MM.1S (cell line): ENCODE results near the gene ALB.

ENCODE experiments used
- DNase-seq: peaks from one replicate; pipeline ENCODE4 v3.0.0-alpha.2; 2015
- H2AFZ ChIP-seq: fragments of 300-600 bp; sonication (generic); 2 replicates; pipeline ENCODE4 v1.6.0; 2016; ENCODE audit warnings: antibody characterized with exemption, low read length
- H3F3A ChIP-seq: fragments of 300-600 bp; sonication (generic); 2 replicates; pipeline ENCODE4 v1.6.1; 2016; ENCODE audit warnings: mild to moderate bottlenecking, antibody characterized with exemption, low read length, moderate library complexity, mixed read lengths; ENCODE audit not compliant: insufficient read depth
- H3K27ac ChIP-seq: fragments of 300-600 bp; sonication (generic); 2 replicates; pipeline ENCODE4 v1.5.1; 2016; ENCODE audit warnings: mild to moderate bottlenecking, low read length
- H3K27me3 ChIP-seq: fragments of 300-600 bp; sonication (generic); replicated peaks from 2 replicates; pipeline ENCODE4 v1.6.0; 2016; ENCODE audit warnings: low read length; ENCODE audit not compliant: insufficient read depth
- H3K36me3 ChIP-seq: fragments of 300-600 bp; sonication (generic); replicated peaks from 2 replicates; pipeline ENCODE4 v1.6.1; 2016; ENCODE audit warnings: mild to moderate bottlenecking, low read length, mixed read lengths; ENCODE audit not compliant: insufficient read depth
- H3K4me1 ChIP-seq: fragments of 300-600 bp; sonication (generic); 2 replicates; pipeline ENCODE4 v1.6.1; 2016; ENCODE audit warnings: low read length, mixed read lengths
- H3K4me2 ChIP-seq: fragments of 300-600 bp; sonication (generic); 2 replicates; pipeline ENCODE4 v1.6.0; 2016; ENCODE audit warnings: low read depth, low read length
- H3K4me3 ChIP-seq: fragments of 300-600 bp; sonication (generic); 2 replicates; pipeline ENCODE4 v1.5.1; 2016; ENCODE audit warnings: low read length, mixed read lengths
- H3K79me2 ChIP-seq: fragments of 300-600 bp; sonication (generic); 2 replicates; pipeline ENCODE4 v1.6.1; 2016; ENCODE audit warnings: mixed run types, low read length, mixed read lengths
- H3K9ac ChIP-seq: fragments of 300-600 bp; sonication (generic); 2 replicates; pipeline ENCODE4 v1.6.1; 2016; ENCODE audit warnings: low read length, mixed read lengths
- H3K9me2 ChIP-seq: fragments of 300-600 bp; sonication (generic); replicated peaks from 2 replicates; pipeline ENCODE4 v1.6.1; 2016; ENCODE audit warnings: mild to moderate bottlenecking, low read length, mixed read lengths; ENCODE audit not compliant: insufficient read depth
- H3K9me3 ChIP-seq: fragments of 300-600 bp; sonication (generic); replicated peaks from 2 replicates; pipeline ENCODE4 v1.6.1; 2016; ENCODE audit warnings: mild to moderate bottlenecking, low read length, mixed read lengths; ENCODE audit not compliant: insufficient read depth
- H4K20me1 ChIP-seq: fragments of 300-600 bp; sonication (generic); 2 replicates; pipeline ENCODE4 v1.6.1; 2016; ENCODE audit warnings: mild to moderate bottlenecking, low read length, moderate library complexity, mixed read lengths; ENCODE audit not compliant: insufficient read depth
- CTCF ChIP-seq: fragments of 300-600 bp; sonication (generic); IDR thresholded peaks from 2 replicates; pipeline ENCODE4 v1.5.1; 2016; ENCODE audit warnings: antibody characterized with exemption, low read length, mixed read lengths
- EZH2 ChIP-seq: fragments of 300-600 bp; sonication (generic); optimal IDR thresholded peaks from 2 replicates; pipeline ENCODE3; 2017; ENCODE audit warnings: low read depth, mild to moderate bottlenecking, antibody characterized with exemption, low read length, mixed read lengths
- EZH2phosphoT487 ChIP-seq: fragments of 300-600 bp; sonication (generic); IDR thresholded peaks from 2 replicates; pipeline ENCODE4 v1.6.1; 2018; ENCODE audit warnings: antibody characterized with exemption, low read length

Gene ALB

GRCh38 chr4:73458184-73459047, 54.3 kb downstream of the ALB start:
- DNase-seq = no peak
- H3F3A ChIP-seq = no peaks in the 10 kb centered on the region
- no peak overlapping the region for H3K27ac ChIP-seq
- TF ChIP-seq EZH2 (no peak), EZH2phosphoT487 (no peak), CTCF (no peak)
- H3K79me2 ChIP-seq = no peaks in the 10 kb centered on the region
- no peaks in the 10 kb centered on the region for H3K9me2 ChIP-seq
- H2AFZ ChIP-seq = no peak overlapping the region
- H3K36me3 ChIP-seq = no peaks in the 10 kb centered on the region
- H3K4me1 ChIP-seq = no peaks in the 10 kb centered on the region
- H3K4me2 ChIP-seq = no peak overlapping the region
- H3K9ac ChIP-seq = no peak overlapping the region
- no peaks in the 10 kb centered on the region for H3K9me3 ChIP-seq
- no peaks in the 10 kb centered on the region for H3K27me3 ChIP-seq
- H4K20me1 ChIP-seq = no peaks in the 10 kb centered on the region
- H3K4me3 ChIP-seq = no peak overlapping the region

- H3K9me3 ChIP-seq = no peaks in the 10 kb centered on the region
- H2AFZ ChIP-seq = no peak overlapping the region
- DNase-seq = no peak
- no peak overlapping the region for H3K27ac ChIP-seq
- H3K36me3 ChIP-seq = no peaks in the 10 kb centered on the region
- no peaks in the 10 kb centered on the region for H3K4me1 ChIP-seq
- TF ChIP-seq EZH2phosphoT487 = no peak
- TF ChIP-seq CTCF = no peak
- TF ChIP-seq EZH2 = no peak
- no peak overlapping the region for H3K4me3 ChIP-seq
- no peaks in the 10 kb centered on the region for H3K27me3 ChIP-seq
- H3K9me2 ChIP-seq = no peaks in the 10 kb centered on the region
- no peaks in the 10 kb centered on the region for H3F3A ChIP-seq
- no peaks in the 10 kb centered on the region for H4K20me1 ChIP-seq
- H3K79me2 ChIP-seq = no peaks in the 10 kb centered on the region
- H3K4me2 ChIP-seq = no peak overlapping the region
- no peak overlapping the region for H3K9ac ChIP-seq
These were observed 54.9 kb downstream of the ALB start for GRCh38 chr4:73459048-73459421.

GRCh38 chr4:73460913-73461522, 56.9 kb downstream of the ALB start:
- H3K4me2 ChIP-seq = no peak overlapping the region
- no peak overlapping the region for H3K27ac ChIP-seq
- no peak overlapping the region for H3K9ac ChIP-seq
- DNase-seq = no peak
- no peak for TF ChIP-seq EZH2phosphoT487
- no peak for TF ChIP-seq EZH2
- no peak for TF ChIP-seq CTCF
- no peaks in the 10 kb centered on the region for H3K9me3 ChIP-seq
- no peaks in the 10 kb centered on the region for H3F3A ChIP-seq
- no peaks in the 10 kb centered on the region for H3K4me1 ChIP-seq
- no peaks in the 10 kb centered on the region for H3K36me3 ChIP-seq
- no peaks in the 10 kb centered on the region for H3K9me2 ChIP-seq
- H3K79me2 ChIP-seq = no peaks in the 10 kb centered on the region
- H3K27me3 ChIP-seq = no peaks in the 10 kb centered on the region
- no peak overlapping the region for H2AFZ ChIP-seq
- H4K20me1 ChIP-seq = no peaks in the 10 kb centered on the region
- no peak overlapping the region for H3K4me3 ChIP-seq
